Activated T-cell treated with anti-CD3 and anti-CD28 coated beads for 4 hours (primary cell): ENCODE data around the gene CXCL3.
"Not testable (repeated sequence)": the region's sequence is repeated elsewhere in the genome, so short reads cannot be mapped to it uniquely, and the experiment has no call there.

Experiments used
- DNase-seq: peaks from one replicate; pipeline ENCODE4 v3.0.0-alpha.2; 2020

Gene CXCL3

GRCh38 chr4:74038425-74039314, at the start of gene CXCL3:
Gene CXCL3, minus strand, starts transcription at chr4:74038689. Its CDS starts 78 bp downstream, at chr4:74038611.
- DNase-seq: no peak

- no peak for DNase-seq
These were observed 49.0 kb upstream of the CXCL3 start for GRCh38 chr4:74087481-74087880.

- no peak for DNase-seq
These were observed 47.2 kb upstream of the CXCL3 start for GRCh38 chr4:74085669-74086068.

GRCh38 chr4:74084984-74085383, 46.5 kb upstream of the CXCL3 start:
- no peak for DNase-seq

GRCh38 chr4:74083546-74083945, 45.1 kb upstream of the CXCL3 start:
- DNase-seq: no peak

- DNase-seq: no peak
These were observed 42.5 kb upstream of the CXCL3 start for GRCh38 chr4:74081035-74081434.

- DNase-seq: not testable (repeated sequence)
These were observed 41.9 kb upstream of the CXCL3 start for GRCh38 chr4:74080351-74080750.

GRCh38 chr4:74079024-74079423, 40.5 kb upstream of the CXCL3 start:
- not testable (repeated sequence) for DNase-seq

GRCh38 chr4:74073358-74073757, 34.9 kb upstream of the CXCL3 start:
- no peak for DNase-seq

- no peak for DNase-seq
These were observed 34.2 kb upstream of the CXCL3 start for GRCh38 chr4:74072739-74073138.

GRCh38 chr4:74067586-74067985, 29.1 kb upstream of the CXCL3 start:
- no peak for DNase-seq

GRCh38 chr4:74066232-74066631, 27.7 kb upstream of the CXCL3 start:
- DNase-seq: no peak

- no peak for DNase-seq
These were observed 26.7 kb upstream of the CXCL3 start for GRCh38 chr4:74065115-74065642.

- no peak for DNase-seq
These were observed 25.4 kb upstream of the CXCL3 start for GRCh38 chr4:74063859-74064258.

- DNase-seq: no peak
These were observed 24.5 kb upstream of the CXCL3 start for GRCh38 chr4:74062953-74063352.

GRCh38 chr4:74061430-74061829, 22.9 kb upstream of the CXCL3 start:
- DNase-seq: no peak

- DNase-seq: no peak
These were observed 20.8 kb upstream of the CXCL3 start for GRCh38 chr4:74059161-74059829.

- no peak for DNase-seq
These were observed 19.7 kb upstream of the CXCL3 start for GRCh38 chr4:74058048-74058651.

- DNase-seq: no peak
These were observed 19.1 kb upstream of the CXCL3 start for GRCh38 chr4:74057588-74057987.

- no peak for DNase-seq
These were observed 18.5 kb upstream of the CXCL3 start for GRCh38 chr4:74056858-74057562.

- DNase-seq: no peak
These were observed 17.8 kb upstream of the CXCL3 start for GRCh38 chr4:74056114-74056857.

GRCh38 chr4:74055498-74055897, 17.0 kb upstream of the CXCL3 start:
- no peak for DNase-seq
